MM.1S (cell line): ENCODE data around the gene DMRTB1.

Experiments used
- CTCF ChIP-seq: fragments of 300-600 bp; sonication (generic); IDR thresholded peaks from 2 replicates; pipeline ENCODE4 v1.5.1; 2016; ENCODE audit warnings: antibody characterized with exemption, low read length, mixed read lengths
- EZH2phosphoT487 ChIP-seq: fragments of 300-600 bp; sonication (generic); IDR thresholded peaks from 2 replicates; pipeline ENCODE4 v1.6.1; 2018; ENCODE audit warnings: antibody characterized with exemption, low read length

- TF ChIP-seq CTCF (no peak), EZH2phosphoT487 (no peak)
Measured at GRCh38 chr1:53459321-53460175, at the start of gene DMRTB1.
